Activated CD4-positive, alpha-beta memory T cell treated with anti-CD3 and anti-CD28 coated beads for 36 hours (primary cell): Measurements from ENCODE around the gene LBH. TPM values are rescaled to one million over a fixed set of nuclear protein-coding genes. Genes with fewer than 3 reads are reported as not detected.
A peak's percentile ranks its signal among the peaks of the same experiment; 100 is the strongest.
"Not testable (repeated sequence)": the region's sequence is repeated elsewhere in the genome, so short reads cannot be mapped to it uniquely, and the experiment has no call there.

ENCODE experiments used
- CTCF ChIA-PET: fragments of 350-600 bp; sonication (Branson Sonifier 250); formaldehyde crosslinking; loops from one replicate; lab custom pipeline; 2021; ENCODE audit warnings: antibody characterized with exemption, inconsistent platforms; lab: Charles Lee
- POLR2A ChIA-PET: fragments of 350-600 bp; sonication (Branson Sonifier 250); formaldehyde crosslinking; loops from one replicate; lab custom pipeline; 2021; ENCODE audit warnings: antibody characterized with exemption; lab: Charles Lee
- DNase-seq: peaks from one replicate; pipeline ENCODE4 v3.0.0-alpha.2; 2020
- H3K27ac Mint-ChIP-seq: one replicate; pipeline ENCODE4 v1.8.0; 2021; ENCODE audit warnings: mixed read lengths
- H3K27me3 Mint-ChIP-seq: one replicate; pipeline ENCODE4 v1.8.0; 2021; ENCODE audit warnings: mixed read lengths
- H3K36me3 Mint-ChIP-seq: one replicate; pipeline ENCODE4 v1.8.0; 2021; ENCODE audit warnings: mixed read lengths
- H3K4me1 Mint-ChIP-seq: one replicate; pipeline ENCODE4 v1.8.0; 2021; ENCODE audit warnings: low read depth, mixed read lengths
- H3K4me3 Mint-ChIP-seq: one replicate; pipeline ENCODE4 v1.8.0; 2021; ENCODE audit warnings: mild to moderate bottlenecking, mixed read lengths
- H3K9me3 Mint-ChIP-seq: one replicate; pipeline ENCODE4 v1.8.0; 2021; ENCODE audit warnings: mixed read lengths
- intact Hi-C: fragments of 100-400 bp; cut with micrococcal nuclease; formaldehyde crosslinking; loops from one replicate; pipeline ENCODE4 v1.15.1; 2023
- total RNA-seq, 2 experiments: library from RNA; stranded (reverse); gene quantifications; one replicate each; pipeline ENCODE4 v1.2.3, GENCODE V29; 2021

The LBH gene
- total RNA-seq, 2 experiments from 2014 or later = 109 to 112 TPM

GRCh38 chr2:30268296-30268871, 37.0 kb downstream of the LBH start:
- Mint-ChIP-seq H3K9me3 (no peaks in the 10 kb centered on the region), H3K4me1 (peaks cover 72% of the 10 kb centered on the region), H3K27ac (no peak overlapping the region), H3K27me3 (no peaks in the 10 kb centered on the region), H3K4me3 (no peak overlapping the region), H3K36me3 (peaks cover 3% of the 10 kb centered on the region)
- CTCF ChIA-PET = interaction anchor here (0.6 to 3.1 kb wide), 4 partner anchors 29 to 445 kb away, joined by 3 to 17 read pairs (median 10); no protein-coding TSS in a partner anchor
- intact Hi-C loops = loop anchor here (5.0 kb wide), 1 partner anchor 49 kb away; no protein-coding TSS in a partner anchor
- peak; percentile 8 for DNase-seq
- POLR2A ChIA-PET = interaction anchor here (1.4 to 9.1 kb wide), 4 partner anchors 15 to 70 kb away, joined by 5 to 114 read pairs (median 13); partner anchors contain the start of gene LBH

GRCh38 chr2:30269114-30269770, 37.9 kb downstream of the LBH start:
- H3K27ac Mint-ChIP-seq, H3K4me3 Mint-ChIP-seq: not testable (repeated sequence)

GRCh38 chr2:30269771-30270145, 38.4 kb downstream of the LBH start:
- intact Hi-C loops = loop anchor here (5.0 kb wide), 1 partner anchor 48 kb away; no protein-coding TSS in a partner anchor

More at GRCh38 chr2:30269114-30269770, 37.9 kb downstream of the LBH start:
- intact Hi-C loops = loop anchor here (5.0 kb wide), 1 partner anchor 48 kb away; no protein-coding TSS in a partner anchor
- H3K36me3 Mint-ChIP-seq, CTCF ChIA-PET, H3K9me3 Mint-ChIP-seq, H3K27me3 Mint-ChIP-seq: not testable (repeated sequence)
- H3K4me1 Mint-ChIP-seq = peaks cover 74% of the 10 kb centered on the region
- POLR2A ChIA-PET = interaction anchor here (9.1 kb wide), 1 partner anchor 35 kb away, joined by 114 read pairs; the partner anchor contains the start of gene LBH
- DNase-seq = peak; percentile 0

GRCh38 chr2:30270166-30270565, 38.8 kb downstream of the LBH start:
- peaks cover 68% of the 10 kb centered on the region for H3K4me1 Mint-ChIP-seq

More at GRCh38 chr2:30269771-30270145, 38.4 kb downstream of the LBH start:
- H3K4me1 Mint-ChIP-seq = peaks cover 72% of the 10 kb centered on the region
- ChIA-PET POLR2A (interaction anchor here (9.1 kb wide), 1 partner anchor 36 kb away, joined by 114 read pairs; the partner anchor contains the start of gene LBH), CTCF (no interaction called here)
- no peak overlapping the region for H3K4me3 Mint-ChIP-seq
- H3K27ac Mint-ChIP-seq = no peak overlapping the region
- peaks cover 1% of the 10 kb centered on the region for H3K36me3 Mint-ChIP-seq
- no peak for DNase-seq
- H3K27me3 Mint-ChIP-seq = no peaks in the 10 kb centered on the region
- H3K9me3 Mint-ChIP-seq = no peaks in the 10 kb centered on the region

GRCh38 chr2:30271301-30271700, 40.0 kb downstream of the LBH start:
- ChIA-PET POLR2A (interaction anchor here (0.6 to 1.4 kb wide), 3 partner anchors 125 to 139 kb away, joined by 3 to 4 read pairs (median 4); partner anchors contain the start of gene YPEL5), CTCF (interaction anchor here (0.7 kb wide), 1 partner anchor 66 kb away, joined by 3 read pairs; no protein-coding TSS in a partner anchor)
- Mint-ChIP-seq H3K4me1 (peaks cover 57% of the 10 kb centered on the region), H3K36me3 (no peaks in the 10 kb centered on the region), H3K4me3 (no peak overlapping the region), H3K27ac (no peak overlapping the region), H3K9me3 (no peaks in the 10 kb centered on the region), H3K27me3 (no peaks in the 10 kb centered on the region)
- intact Hi-C loops = no loop called here
- DNase-seq = no peak

More at GRCh38 chr2:30270166-30270565, 38.8 kb downstream of the LBH start:
- no peak overlapping the region for H3K27ac Mint-ChIP-seq
- H3K4me3 Mint-ChIP-seq = no peak overlapping the region
- peak; percentile 3 for DNase-seq
- peaks cover 1% of the 10 kb centered on the region for H3K36me3 Mint-ChIP-seq
- CTCF ChIA-PET = no interaction called here
- no peaks in the 10 kb centered on the region for H3K27me3 Mint-ChIP-seq
- POLR2A ChIA-PET = no interaction called here
- intact Hi-C loops = no loop called here
- no peaks in the 10 kb centered on the region for H3K9me3 Mint-ChIP-seq

- Mint-ChIP-seq H3K4me1 (peaks cover 55% of the 10 kb centered on the region), H3K27me3 (no peaks in the 10 kb centered on the region), H3K27ac (peak overlapping the region; percentile 39), H3K4me3 (no peak overlapping the region), H3K36me3 (no peaks in the 10 kb centered on the region), H3K9me3 (no peaks in the 10 kb centered on the region)
- ChIA-PET POLR2A (interaction anchor here (0.6 to 1.5 kb wide), 5 partner anchors 10 to 126 kb away, joined by 3 to 4 read pairs (median 4); partner anchors contain the start of gene YPEL5), CTCF (interaction anchor here (0.7 to 1.2 kb wide), 3 partner anchors 34 to 125 kb away, joined by 3 to 5 read pairs (median 3); no protein-coding TSS in a partner anchor)
- intact Hi-C loops = no loop called here
- DNase-seq = no peak
Observed at GRCh38 chr2:30272286-30272685, 41.0 kb downstream of the LBH start.

GRCh38 chr2:30272761-30273573, 41.6 kb downstream of the LBH start:
- ChIA-PET POLR2A (interaction anchor here (0.6 to 1.9 kb wide), 13 partner anchors 9 to 149 kb away, joined by 3 to 11 read pairs (median 3); no protein-coding TSS in a partner anchor), CTCF (interaction anchor here (0.7 to 1.2 kb wide), 6 partner anchors 28 to 125 kb away, joined by 3 to 5 read pairs (median 3); no protein-coding TSS in a partner anchor)
- Mint-ChIP-seq H3K27ac (peak overlapping the region; percentile 86), H3K4me1 (peaks cover 54% of the 10 kb centered on the region), H3K9me3 (no peaks in the 10 kb centered on the region), H3K27me3 (no peaks in the 10 kb centered on the region), H3K4me3 (peak overlapping the region; percentile 43), H3K36me3 (no peaks in the 10 kb centered on the region)
- DNase-seq = peak; percentile 59
- intact Hi-C loops = no loop called here

- CTCF ChIA-PET = interaction anchor here (0.7 to 1.2 kb wide), 5 partner anchors 29 to 109 kb away, joined by 3 to 4 read pairs (median 3); no protein-coding TSS in a partner anchor
- H3K27me3 Mint-ChIP-seq = no peaks in the 10 kb centered on the region
- H3K4me3 Mint-ChIP-seq = no peak overlapping the region
- peaks cover 51% of the 10 kb centered on the region for H3K4me1 Mint-ChIP-seq
- intact Hi-C loops = no loop called here
- H3K36me3 Mint-ChIP-seq = no peaks in the 10 kb centered on the region
- peak; percentile 64 for DNase-seq
- peak overlapping the region; percentile 86 for H3K27ac Mint-ChIP-seq
- no peaks in the 10 kb centered on the region for H3K9me3 Mint-ChIP-seq
- POLR2A ChIA-PET = interaction anchor here (0.7 to 1.9 kb wide), 10 partner anchors 8 to 149 kb away, joined by 3 to 11 read pairs (median 3); no protein-coding TSS in a partner anchor
Observed at GRCh38 chr2:30273574-30273929, 42.2 kb downstream of the LBH start.

- H3K4me1 Mint-ChIP-seq = peaks cover 48% of the 10 kb centered on the region
- H3K27me3 Mint-ChIP-seq = no peaks in the 10 kb centered on the region
- ChIA-PET CTCF (interaction anchor here (0.8 kb wide), 1 partner anchor 13 kb away, joined by 3 read pairs; no protein-coding TSS in a partner anchor), POLR2A (no interaction called here)
- H3K9me3 Mint-ChIP-seq = no peaks in the 10 kb centered on the region
- no peak overlapping the region for H3K4me3 Mint-ChIP-seq
- DNase-seq = no peak
- intact Hi-C loops = no loop called here
- H3K36me3 Mint-ChIP-seq = no peaks in the 10 kb centered on the region
- H3K27ac Mint-ChIP-seq = no peak overlapping the region
Observed at GRCh38 chr2:30275256-30275655, 43.9 kb downstream of the LBH start.

GRCh38 chr2:30276455-30276911, 45.1 kb downstream of the LBH start:
- Mint-ChIP-seq H3K4me3 (no peak overlapping the region), H3K27ac (peak overlapping the region; percentile 49), H3K36me3 (no peaks in the 10 kb centered on the region), H3K27me3 (no peaks in the 10 kb centered on the region), H3K9me3 (no peaks in the 10 kb centered on the region), H3K4me1 (peaks cover 44% of the 10 kb centered on the region)
- ChIA-PET POLR2A (no interaction called here), CTCF (interaction anchor here (0.6 to 1.7 kb wide), 2 partner anchors 10 to 96 kb away, joined by 3 to 5 read pairs; no protein-coding TSS in a partner anchor)
- intact Hi-C loops = loop anchor here (1.0 kb wide), 1 partner anchor 22 kb away; no protein-coding TSS in a partner anchor
- DNase-seq = peak; percentile 70

GRCh38 chr2:30277582-30277981, 46.2 kb downstream of the LBH start:
- Mint-ChIP-seq H3K27ac (no peak overlapping the region), H3K9me3 (no peaks in the 10 kb centered on the region), H3K36me3 (no peaks in the 10 kb centered on the region), H3K4me1 (peaks cover 37% of the 10 kb centered on the region), H3K4me3 (no peak overlapping the region), H3K27me3 (no peaks in the 10 kb centered on the region)
- DNase-seq = no peak
- CTCF ChIA-PET = interaction anchor here (1.7 kb wide), 1 partner anchor 11 kb away, joined by 5 read pairs; no protein-coding TSS in a partner anchor
- intact Hi-C loops = no loop called here
- POLR2A ChIA-PET = no interaction called here
